GM23338 (cell line): Measurements from ENCODE around the gene POP4. TPM values are rescaled to one million over a fixed set of nuclear protein-coding genes. Genes with fewer than 3 reads are reported as not detected.
A peak's percentile ranks its signal among the peaks of the same experiment; 100 is the strongest.

ENCODE experiments used
- ATAC-seq: fragments of 200-7000 bp; cut with Tn5 transposase; 3 replicates; pipeline ENCODE4 v1.9.1; 2020
- DNase-seq: peaks from one replicate; pipeline ENCODE4 v3.0.0-alpha.2; 2015; ENCODE audit warnings: low spot score
- H2AFZ ChIP-seq: fragments of 200-600 bp; sonication (generic); 2 replicates; pipeline ENCODE4 v1.8.0; 2016; ENCODE audit warnings: antibody characterized with exemption, mild to moderate bottlenecking, moderate library complexity
- H3F3A ChIP-seq: fragments of 200-600 bp; sonication (generic); replicated peaks from 2 replicates; pipeline ENCODE4 v1.8.0; 2017; ENCODE audit warnings: antibody characterized with exemption, mixed run types, low read depth
- H3K27ac ChIP-seq: fragments of 200-600 bp; sonication (generic); 2 replicates; pipeline ENCODE4 v1.6.1; 2016; ENCODE audit warnings: low read depth
- H3K27me3 ChIP-seq: fragments of 200-600 bp; sonication (generic); 2 replicates; pipeline ENCODE4 v1.8.0; 2016; ENCODE audit warnings: mild to moderate bottlenecking, mixed run types, moderate library complexity; ENCODE audit not compliant: insufficient read depth
- H3K36me3 ChIP-seq: fragments of 200-600 bp; sonication (generic); 2 replicates; pipeline ENCODE4 v1.8.0; 2016; ENCODE audit warnings: mild to moderate bottlenecking; ENCODE audit not compliant: insufficient read depth
- H3K4me1 ChIP-seq: fragments of 200-600 bp; sonication (generic); 2 replicates; pipeline ENCODE4 v1.8.0; 2016; ENCODE audit warnings: mild to moderate bottlenecking, moderate library complexity; ENCODE audit not compliant: insufficient read depth
- H3K4me2 ChIP-seq: fragments of 200-600 bp; sonication (generic); 2 replicates; pipeline ENCODE4 v1.7.1; 2017; ENCODE audit warnings: mixed run types
- H3K4me3 ChIP-seq: fragments of 200-600 bp; sonication (generic); 2 replicates; pipeline ENCODE4 v1.6.1; 2016; ENCODE audit warnings: mixed run types
- H3K79me2 ChIP-seq: fragments of 200-600 bp; sonication (generic); replicated peaks from 2 replicates; pipeline ENCODE4 v1.8.0; 2017; ENCODE audit warnings: mild to moderate bottlenecking; ENCODE audit not compliant: insufficient read depth
- H3K9me2 ChIP-seq: fragments of 200-600 bp; sonication (generic); 2 replicates; pipeline ENCODE4 v1.8.0; 2017; ENCODE audit not compliant: insufficient read depth
- H4K20me1 ChIP-seq: fragments of 200-600 bp; sonication (generic); replicated peaks from 2 replicates; pipeline ENCODE4 v1.8.0; 2017; ENCODE audit warnings: mild to moderate bottlenecking; ENCODE audit not compliant: insufficient read depth
- H3K27ac Mint-ChIP-seq: 2 replicates; pipeline ENCODE4 v1.8.0; 2020; ENCODE audit warnings: inconsistent platforms, mild to moderate bottlenecking, moderate library complexity, mixed read lengths
- H3K27me3 Mint-ChIP-seq: 3 replicates; pipeline ENCODE4 v1.8.0; 2022; ENCODE audit warnings: low read depth, mild to moderate bottlenecking, moderate library complexity, mixed read lengths, inconsistent platforms; ENCODE audit not compliant: insufficient read depth, poor library complexity
- H3K36me3 Mint-ChIP-seq: 3 replicates; pipeline ENCODE4 v1.8.0; 2021; ENCODE audit warnings: low read depth, mild to moderate bottlenecking, inconsistent platforms, moderate library complexity, mixed read lengths
- H3K4me1 Mint-ChIP-seq: 3 replicates; pipeline ENCODE4 v1.8.0; 2020; ENCODE audit warnings: mild to moderate bottlenecking, inconsistent platforms, mixed read lengths
- H3K4me3 Mint-ChIP-seq: 3 replicates; pipeline ENCODE4 v1.8.0; 2021; ENCODE audit warnings: moderate library complexity, mild to moderate bottlenecking, inconsistent platforms, mixed read lengths
- H3K9me3 Mint-ChIP-seq: 3 replicates; pipeline ENCODE4 v1.8.0; 2020; ENCODE audit warnings: moderate library complexity, mild to moderate bottlenecking, inconsistent platforms, mixed read lengths
- CREB1 ChIP-seq: fragments of 250-450 bp; sonication (Bioruptor Pico); IDR thresholded peaks from 2 replicates; pipeline ENCODE4 v1.5.0; 2020; ENCODE audit warnings: low read depth, mild to moderate bottlenecking, moderate library complexity
- ETS1 ChIP-seq: IDR thresholded peaks from 2 replicates; pipeline ENCODE4 v1.6.1; 2016; ENCODE audit warnings: antibody characterized with exemption
- EZH2 ChIP-seq: fragments of 200-600 bp; sonication (generic); IDR thresholded peaks from one replicate; pipeline ENCODE4 v1.8.0; 2017; ENCODE audit warnings: antibody characterized with exemption, mild to moderate bottlenecking, low read depth; ENCODE audit not compliant: unreplicated experiment
- NANOG ChIP-seq: IDR thresholded peaks from 2 replicates; pipeline ENCODE4 v1.6.1; 2016; ENCODE audit warnings: antibody characterized with exemption, borderline replicate concordance
- POLR2AphosphoS5 ChIP-seq: IDR thresholded peaks from 2 replicates; pipeline ENCODE4 v1.6.1; 2016; ENCODE audit warnings: antibody characterized with exemption, low read depth
- STAT1 ChIP-seq: IDR thresholded peaks from one replicate; pipeline ENCODE4 v1.6.1; 2016; ENCODE audit warnings: antibody characterized with exemption; ENCODE audit not compliant: unreplicated experiment
- ZNF114 ChIP-seq: fragments of 250-450 bp; sonication (Bioruptor Pico); IDR thresholded peaks from 2 replicates; pipeline ENCODE4 v1.5.0; 2020; ENCODE audit warnings: mild to moderate bottlenecking, moderate library complexity
- ZNF331 ChIP-seq: fragments of 250-450 bp; sonication (Bioruptor Pico); IDR thresholded peaks from 2 replicates; pipeline ENCODE4 v1.5.0; 2020; ENCODE audit warnings: low read depth, mild to moderate bottlenecking, moderate library complexity
- polyA plus RNA-seq: library from polyadenylated mRNA; unstranded; fragments of >200 nt; fragmentation: Nextera tagmentation; extraction: Ambion mirVana; gene quantifications from 2 replicates; pipeline ENCODE4 v1.2.1, GENCODE V29; 2016
- total RNA-seq: library from RNA; depleted of rRNA; stranded (reverse); fragments of >200 nt; shearing (Covaris generic); gene quantifications from 2 replicates; pipeline ENCODE4 v1.2.3, GENCODE V29; 2014
- TF ChIP-seq, protein P1 (sequence below), 2 experiments: fragments of 200-600 bp in 1 of 2; sonication (generic) in 1 of 2; conservative IDR thresholded peaks; 2 replicates each; pipeline versions ENCODE4 v1.5.1 to v1.6.1; 2016 to 2017; ENCODE audit warnings: antibody characterized with exemption in 2 of 2, low read depth in 2 of 2, mild to moderate bottlenecking in 2 of 2, moderate library complexity in 1 of 2
- TF ChIP-seq, protein P2 (sequence below): IDR thresholded peaks from one replicate; pipeline ENCODE4 v1.6.1; 2018; ENCODE audit warnings: antibody characterized with exemption; ENCODE audit not compliant: unreplicated experiment

POP4 gene
- total and polyA plus RNA-seq, 2 experiments from 2014 or later = 37.2 to 58.3 TPM

DNA sequence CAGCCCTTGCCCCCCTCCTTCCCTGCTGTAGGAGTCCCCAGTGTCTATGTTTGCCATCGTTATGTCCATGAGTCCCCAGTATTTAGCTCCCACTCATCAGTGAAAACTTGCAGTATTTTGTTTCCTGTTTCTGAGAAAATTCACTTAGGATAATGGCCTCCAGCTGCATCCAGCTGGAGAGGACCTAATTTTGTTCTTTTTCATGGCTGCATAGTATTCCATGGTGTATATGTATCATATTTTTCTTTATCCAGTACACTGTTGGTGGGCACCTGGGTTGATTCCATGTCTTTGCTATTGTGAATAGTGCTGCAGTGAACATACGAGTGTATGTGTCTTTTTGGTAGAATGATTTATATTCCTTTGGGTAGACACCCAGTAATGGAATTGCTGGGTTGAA lies 18.0 kb upstream of the POP4 start (continued):
- TF ChIP-seq ZNF331 (CRISPR knock-in tag) (no peak), ZNF114 (CRISPR knock-in tag) (no peak)

GRCh38 chr19:29590278-29590677 lies 15.8 kb upstream of the POP4 start:
- H4K20me1 ChIP-seq = no peaks in the 10 kb centered on the region
- TF ChIP-seq EZH2 = no peak
- no peak for TF ChIP-seq ETS1
- TF ChIP-seq, protein P1, sequence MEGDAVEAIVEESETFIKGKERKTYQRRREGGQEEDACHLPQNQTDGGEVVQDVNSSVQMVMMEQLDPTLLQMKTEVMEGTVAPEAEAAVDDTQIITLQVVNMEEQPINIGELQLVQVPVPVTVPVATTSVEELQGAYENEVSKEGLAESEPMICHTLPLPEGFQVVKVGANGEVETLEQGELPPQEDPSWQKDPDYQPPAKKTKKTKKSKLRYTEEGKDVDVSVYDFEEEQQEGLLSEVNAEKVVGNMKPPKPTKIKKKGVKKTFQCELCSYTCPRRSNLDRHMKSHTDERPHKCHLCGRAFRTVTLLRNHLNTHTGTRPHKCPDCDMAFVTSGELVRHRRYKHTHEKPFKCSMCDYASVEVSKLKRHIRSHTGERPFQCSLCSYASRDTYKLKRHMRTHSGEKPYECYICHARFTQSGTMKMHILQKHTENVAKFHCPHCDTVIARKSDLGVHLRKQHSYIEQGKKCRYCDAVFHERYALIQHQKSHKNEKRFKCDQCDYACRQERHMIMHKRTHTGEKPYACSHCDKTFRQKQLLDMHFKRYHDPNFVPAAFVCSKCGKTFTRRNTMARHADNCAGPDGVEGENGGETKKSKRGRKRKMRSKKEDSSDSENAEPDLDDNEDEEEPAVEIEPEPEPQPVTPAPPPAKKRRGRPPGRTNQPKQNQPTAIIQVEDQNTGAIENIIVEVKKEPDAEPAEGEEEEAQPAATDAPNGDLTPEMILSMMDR (conservative IDR thresholded peaks at IDR 0.05; ENCODE audit: low read depth in 2 of 2) = peak; percentile 32 to 61
- H3K27ac Mint-ChIP-seq = no peak overlapping the region
- peaks cover 8% of the 10 kb centered on the region for H3K27me3 Mint-ChIP-seq
- no peak overlapping the region for H3K4me2 ChIP-seq
- H3K27ac ChIP-seq = no peak overlapping the region
- DNase-seq = peak; percentile 37
- H2AFZ ChIP-seq = no peak overlapping the region
- no peaks in the 10 kb centered on the region for H3K36me3 ChIP-seq
- no peaks in the 10 kb centered on the region for H3K27me3 ChIP-seq
- H3K9me2 ChIP-seq = no peaks in the 10 kb centered on the region
- no peak overlapping the region for H3K4me3 Mint-ChIP-seq
- no peaks in the 10 kb centered on the region for H3F3A ChIP-seq
- peaks cover 3% of the 10 kb centered on the region; the same call in 1 of the 2 replicates for H3K4me1 ChIP-seq
- H3K9me3 Mint-ChIP-seq = 0 out of 3 replicates have a peak, but pooled peaks cover 5% of the 10 kb centered on the region
- no peaks in the 10 kb centered on the region for H3K79me2 ChIP-seq
- peak; percentile 83 for ATAC-seq
- no peak overlapping the region for H3K4me3 ChIP-seq
- H3K36me3 Mint-ChIP-seq = no peaks in the 10 kb centered on the region
- peaks cover 4% of the 10 kb centered on the region; the same call in 2 of the 3 replicates for H3K4me1 Mint-ChIP-seq

DNA sequence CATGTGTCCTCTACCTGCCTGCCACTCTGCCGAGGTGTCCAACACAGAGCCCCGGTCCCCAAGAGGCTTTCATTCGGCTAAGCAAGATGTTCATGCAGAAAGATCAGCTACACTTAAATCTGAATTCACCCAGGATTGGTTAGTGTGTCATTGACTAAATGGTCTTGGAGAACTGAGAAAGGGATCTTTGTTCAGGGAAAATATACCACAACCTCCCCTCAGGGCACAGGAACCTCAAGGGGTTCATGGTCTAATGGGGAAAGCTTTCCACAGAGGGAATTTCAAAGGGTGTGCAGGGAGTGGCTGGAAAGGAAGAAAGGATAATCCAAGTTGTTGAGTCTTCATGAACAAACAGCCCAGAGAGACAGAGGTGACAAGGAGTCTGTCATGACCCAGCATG lies 14.4 kb upstream of the POP4 start:
- no peaks in the 10 kb centered on the region for H3F3A ChIP-seq
- no peak overlapping the region for H3K27ac ChIP-seq
- TF ChIP-seq ZNF331 (CRISPR knock-in tag) (no peak), POLR2AphosphoS5 (no peak), EZH2 (no peak), CREB1 (CRISPR knock-in tag) (no peak), ZNF114 (CRISPR knock-in tag) (no peak), STAT1 (no peak), NANOG (no peak), ETS1 (no peak)
- TF ChIP-seq, protein P2, sequence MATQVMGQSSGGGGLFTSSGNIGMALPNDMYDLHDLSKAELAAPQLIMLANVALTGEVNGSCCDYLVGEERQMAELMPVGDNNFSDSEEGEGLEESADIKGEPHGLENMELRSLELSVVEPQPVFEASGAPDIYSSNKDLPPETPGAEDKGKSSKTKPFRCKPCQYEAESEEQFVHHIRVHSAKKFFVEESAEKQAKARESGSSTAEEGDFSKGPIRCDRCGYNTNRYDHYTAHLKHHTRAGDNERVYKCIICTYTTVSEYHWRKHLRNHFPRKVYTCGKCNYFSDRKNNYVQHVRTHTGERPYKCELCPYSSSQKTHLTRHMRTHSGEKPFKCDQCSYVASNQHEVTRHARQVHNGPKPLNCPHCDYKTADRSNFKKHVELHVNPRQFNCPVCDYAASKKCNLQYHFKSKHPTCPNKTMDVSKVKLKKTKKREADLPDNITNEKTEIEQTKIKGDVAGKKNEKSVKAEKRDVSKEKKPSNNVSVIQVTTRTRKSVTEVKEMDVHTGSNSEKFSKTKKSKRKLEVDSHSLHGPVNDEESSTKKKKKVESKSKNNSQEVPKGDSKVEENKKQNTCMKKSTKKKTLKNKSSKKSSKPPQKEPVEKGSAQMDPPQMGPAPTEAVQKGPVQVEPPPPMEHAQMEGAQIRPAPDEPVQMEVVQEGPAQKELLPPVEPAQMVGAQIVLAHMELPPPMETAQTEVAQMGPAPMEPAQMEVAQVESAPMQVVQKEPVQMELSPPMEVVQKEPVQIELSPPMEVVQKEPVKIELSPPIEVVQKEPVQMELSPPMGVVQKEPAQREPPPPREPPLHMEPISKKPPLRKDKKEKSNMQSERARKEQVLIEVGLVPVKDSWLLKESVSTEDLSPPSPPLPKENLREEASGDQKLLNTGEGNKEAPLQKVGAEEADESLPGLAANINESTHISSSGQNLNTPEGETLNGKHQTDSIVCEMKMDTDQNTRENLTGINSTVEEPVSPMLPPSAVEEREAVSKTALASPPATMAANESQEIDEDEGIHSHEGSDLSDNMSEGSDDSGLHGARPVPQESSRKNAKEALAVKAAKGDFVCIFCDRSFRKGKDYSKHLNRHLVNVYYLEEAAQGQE = no peak
- 0 out of 3 replicates have a peak, but pooled peaks cover 5% of the 10 kb centered on the region for H3K9me3 Mint-ChIP-seq
- H3K36me3 Mint-ChIP-seq = no peaks in the 10 kb centered on the region
- no peak for DNase-seq
- H4K20me1 ChIP-seq = no peaks in the 10 kb centered on the region
- H3K4me1 ChIP-seq = peaks cover 17% of the 10 kb centered on the region
- ATAC-seq = no peak
- no peaks in the 10 kb centered on the region for H3K36me3 ChIP-seq
- peaks cover 18% of the 10 kb centered on the region for H3K4me1 Mint-ChIP-seq
- no peaks in the 10 kb centered on the region for H3K9me2 ChIP-seq
- H2AFZ ChIP-seq = no peak overlapping the region
- H3K27me3 ChIP-seq = no peaks in the 10 kb centered on the region
- H3K27me3 Mint-ChIP-seq = peaks cover 13% of the 10 kb centered on the region
- H3K4me2 ChIP-seq = no peak overlapping the region
- no peak overlapping the region for H3K27ac Mint-ChIP-seq
- no peak overlapping the region for H3K4me3 ChIP-seq
- H3K4me3 Mint-ChIP-seq = no peak overlapping the region
- H3K79me2 ChIP-seq = no peaks in the 10 kb centered on the region
